WTC11 (cell line): ENCODE measurements around the gene MAGEB17. TPM values are rescaled to one million over a fixed set of nuclear protein-coding genes. Genes with fewer than 3 reads are reported as not detected.

ENCODE experiments used
- ATAC-seq: fragments of 200-7000 bp; cut with Tn5 transposase; 2 replicates; pipeline ENCODE4 v1.10.0; 2021; ENCODE audit warnings: mild to moderate bottlenecking, moderate library complexity
- CTCF ChIA-PET: fragments of 300-600 bp; sonication (Branson Sonifier 250); formaldehyde crosslinking; loops from one replicate; lab custom pipeline; 2021; ENCODE audit warnings: antibody characterized with exemption; lab: Charles Lee
- POLR2A ChIA-PET: fragments of 350-600 bp; sonication (Branson Sonifier 250); formaldehyde crosslinking; loops from one replicate; lab custom pipeline; 2021; ENCODE audit warnings: antibody characterized with exemption; lab: Charles Lee
- DNase-seq: peaks from one replicate; pipeline ENCODE4 v3.0.0; 2021; ENCODE audit warnings: low spot score
- H3K27ac Mint-ChIP-seq: 2 replicates; pipeline ENCODE4 v1.8.0; 2021; ENCODE audit warnings: mixed read lengths
- H3K27me3 Mint-ChIP-seq: 2 replicates; pipeline ENCODE4 v1.8.0; 2021; ENCODE audit warnings: low read depth, mild to moderate bottlenecking, moderate library complexity, mixed read lengths
- H3K36me3 Mint-ChIP-seq: 2 replicates; pipeline ENCODE4 v1.8.0; 2021; ENCODE audit warnings: mixed read lengths
- H3K4me1 Mint-ChIP-seq: 2 replicates; pipeline ENCODE4 v1.8.0; 2022; ENCODE audit warnings: mixed read lengths
- H3K4me3 Mint-ChIP-seq: 2 replicates; pipeline ENCODE4 v1.8.0; 2021; ENCODE audit warnings: mild to moderate bottlenecking, moderate library complexity, mixed read lengths
- H3K9me3 Mint-ChIP-seq: 2 replicates; pipeline ENCODE4 v1.8.0; 2021; ENCODE audit warnings: mixed read lengths
- CBFB ChIP-seq: sonication (generic); formaldehyde crosslinking; IDR thresholded peaks from 2 replicates; pipeline ENCODE4 v1.8.1; 2022; ENCODE audit warnings: mild to moderate bottlenecking, low read depth, missing genetic modification reagents
- E2F5 ChIP-seq: sonication (generic); formaldehyde crosslinking; IDR thresholded peaks from 2 replicates; pipeline ENCODE4 v1.8.1; 2022; ENCODE audit warnings: mild to moderate bottlenecking, moderate library complexity, missing genetic modification reagents
- ELF4 ChIP-seq: sonication (generic); formaldehyde crosslinking; IDR thresholded peaks from 2 replicates; pipeline ENCODE4 v1.8.1; 2022; ENCODE audit warnings: low read depth, mild to moderate bottlenecking, moderate library complexity, missing genetic modification reagents
- FOXP4 ChIP-seq: sonication (generic); formaldehyde crosslinking; IDR thresholded peaks from 2 replicates; pipeline ENCODE4 v1.8.0; 2022; ENCODE audit warnings: mild to moderate bottlenecking, missing genetic modification reagents
- GABPB1 ChIP-seq: sonication (generic); formaldehyde crosslinking; IDR thresholded peaks from 2 replicates; pipeline ENCODE4 v1.8.1; 2023; ENCODE audit warnings: mild to moderate bottlenecking, missing genetic modification reagents
- GTF2I ChIP-seq: fragments of 250-450 bp; sonication (Bioruptor Pico); conservative IDR thresholded peaks from 2 replicates; pipeline ENCODE4 v1.4.0; 2021; ENCODE audit warnings: mild to moderate bottlenecking
- HMGA2 ChIP-seq: fragments of 250-450 bp; sonication (Bioruptor Pico); IDR thresholded peaks from 2 replicates; pipeline ENCODE4 v1.4.0; 2021; ENCODE audit warnings: mild to moderate bottlenecking, moderate library complexity
- HMGXB4 ChIP-seq: sonication (generic); formaldehyde crosslinking; IDR thresholded peaks from 2 replicates; pipeline ENCODE4 v1.8.1; 2023; ENCODE audit warnings: mild to moderate bottlenecking, moderate library complexity, missing genetic modification reagents
- KAT7 ChIP-seq: sonication (generic); formaldehyde crosslinking; IDR thresholded peaks from 2 replicates; pipeline ENCODE4 v1.8.1; 2023; ENCODE audit warnings: missing genetic modification reagents, mild to moderate bottlenecking, borderline replicate concordance
- NR3C1 ChIP-seq: sonication (generic); formaldehyde crosslinking; conservative IDR thresholded peaks from 2 replicates; pipeline ENCODE4 v1.8.1; 2023; ENCODE audit warnings: low read depth, mild to moderate bottlenecking, missing genetic modification reagents
- PRRX2 ChIP-seq: fragments of 250-450 bp; sonication (Bioruptor Pico); IDR thresholded peaks from 2 replicates; pipeline ENCODE4 v1.8.0; 2021; ENCODE audit warnings: mild to moderate bottlenecking
- RORB ChIP-seq: fragments of 250-450 bp; sonication (Bioruptor Pico); IDR thresholded peaks from 2 replicates; pipeline ENCODE4 v1.9.0; 2021; ENCODE audit warnings: mild to moderate bottlenecking
- SOX15 ChIP-seq: fragments of 250-450 bp; sonication (Bioruptor Pico); IDR thresholded peaks from 2 replicates; pipeline ENCODE4 v1.9.0; 2021; ENCODE audit warnings: mild to moderate bottlenecking
- TCF7 ChIP-seq: sonication (generic); formaldehyde crosslinking; IDR thresholded peaks from 2 replicates; pipeline ENCODE4 v1.8.0; 2022; ENCODE audit warnings: mild to moderate bottlenecking, low read depth, missing genetic modification reagents, moderate library complexity
- ZNF232 ChIP-seq: sonication (generic); formaldehyde crosslinking; IDR thresholded peaks from 2 replicates; pipeline ENCODE4 v1.8.0; 2022; ENCODE audit warnings: mild to moderate bottlenecking, missing genetic modification reagents
- ZNF263 ChIP-seq: sonication (generic); formaldehyde crosslinking; IDR thresholded peaks from 2 replicates; pipeline ENCODE4 v1.8.1; 2022; ENCODE audit warnings: low read depth, mild to moderate bottlenecking, moderate library complexity, missing genetic modification reagents
- ZNF281 ChIP-seq: sonication (generic); formaldehyde crosslinking; IDR thresholded peaks from 2 replicates; pipeline ENCODE4 v1.8.0; 2023; ENCODE audit warnings: mild to moderate bottlenecking, missing genetic modification reagents
- ZNF532 ChIP-seq: fragments of 250-450 bp; sonication (Bioruptor Pico); IDR thresholded peaks from 2 replicates; pipeline ENCODE4 v1.9.0; 2021; ENCODE audit warnings: mild to moderate bottlenecking, borderline replicate concordance
- total RNA-seq: library from RNA; stranded (reverse); gene quantifications from 3 replicates; pipeline ENCODE4 v1.2.3, GENCODE V29; 2021

Gene MAGEB17
- total RNA-seq, 1 experiment from 2014 or later: 0.63 TPM

GRCh38 chrX:16208601-16209000, 41.3 kb downstream of the MAGEB17 start:
- TF ChIP-seq CBFB (no peak), FOXP4 (CRISPR knock-in tag) (no peak), ZNF532 (CRISPR knock-in tag) (no peak), HMGA2 (CRISPR knock-in tag) (no peak), HMGXB4 (no peak), E2F5 (CRISPR knock-in tag) (no peak), ELF4 (no peak), SOX15 (no peak), TCF7 (no peak), ZNF232 (CRISPR knock-in tag) (no peak), KAT7 (CRISPR knock-in tag) (no peak), PRRX2 (no peak), GABPB1 (no peak), ZNF263 (no peak), ZNF281 (CRISPR knock-in tag) (no peak), NR3C1 (no peak), GTF2I (CRISPR knock-in tag) (no peak), RORB (no peak)
- H3K4me1 Mint-ChIP-seq: peaks cover 39% of the 10 kb centered on the region
- ATAC-seq (no peak), DNase-seq (no peak)
- H3K27me3 Mint-ChIP-seq: no peaks in the 10 kb centered on the region
- H3K27ac Mint-ChIP-seq: no peak overlapping the region
- peaks cover 10% of the 10 kb centered on the region for H3K9me3 Mint-ChIP-seq
- no peak overlapping the region for H3K4me3 Mint-ChIP-seq
- ChIA-PET CTCF (interaction anchor here (1.2 to 2.1 kb wide), 2 partner anchors 85 to 278 kb away, joined by 4 to 7 read pairs; partner anchors contain the start of gene GRPR), POLR2A (no interaction called here)
- H3K36me3 Mint-ChIP-seq: peaks cover 8% of the 10 kb centered on the region; the same call in 1 of the 2 replicates
